ENCODE measurements around the gene DLK1.

GRCh38 chr14:100784523-100785337 lies 58.0 kb downstream of the DLK1 start:
- TF ChIP-seq POLR2A (IDR thresholded peaks at IDR 0.05) (no peak), CTCF (IDR thresholded peaks at IDR 0.05 in 4 of 5, conservative IDR thresholded peaks at IDR 0.05 in 1 of 5) (no peak)
